ENCODE results near the gene BEST1.
A peak's percentile ranks its signal among the peaks of the same experiment; 100 is the strongest.
"Not testable (repeated sequence)": the region's sequence is repeated elsewhere in the genome, so short reads cannot be mapped to it uniquely, and the experiment has no call there.

The BEST1 gene

GRCh38 chr11:61935861-61936260 lies 14.3 kb upstream of the BEST1 start:
- intact Hi-C loops (cut with DNase I) = no loop called here

GRCh38 chr11:61940466-61940865 lies 9.7 kb upstream of the BEST1 start:
- peak in 2 of 42 donors; percentile 13 to 32 for DNase-seq
- intact Hi-C loops (cut with DNase I) = loop anchor here (10.0 kb wide), 2 partner anchors 144 to 146 kb away; partner anchors contain the start of genes FEN1 and TMEM258

More at GRCh38 chr11:61935861-61936260, 14.3 kb upstream of the BEST1 start:
- DNase-seq = no peak

GRCh38 chr11:61945191-61945590 lies 5.0 kb upstream of the BEST1 start:
- intact Hi-C loops (cut with DNase I) = loop anchor here (10.0 kb wide), 2 partner anchors 140 to 150 kb away; partner anchors contain the start of genes FEN1 and TMEM258

GRCh38 chr11:61946894-61947293 lies 3.3 kb upstream of the BEST1 start:
- intact Hi-C loops (cut with DNase I) = loop anchor here (2.0 to 10.0 kb wide), 3 partner anchors 48 to 152 kb away; partner anchors contain the start of genes FEN1 and TMEM258

More at GRCh38 chr11:61945191-61945590, 5.0 kb upstream of the BEST1 start:
- no peak for DNase-seq

GRCh38 chr11:61947486-61948210 lies 2.5 kb upstream of the BEST1 start:
- DNase-seq = peak; percentile 79 to 96 (median 91)
- intact Hi-C loops (cut with DNase I) = loop anchor here (2.0 to 10.0 kb wide), 3 partner anchors 49 to 153 kb away; partner anchors contain the start of genes FEN1 and TMEM258

More at GRCh38 chr11:61946894-61947293, 3.3 kb upstream of the BEST1 start:
- DNase-seq = no peak

GRCh38 chr11:61948505-61948904 lies 1.6 kb upstream of the BEST1 start:
- intact Hi-C loops (cut with DNase I) = loop anchor here (10.0 kb wide), 2 partner anchors 136 to 154 kb away; partner anchors contain the start of genes FEN1 and TMEM258
- DNase-seq = peak in 1 of 42 donors; percentile 27

- intact Hi-C loops (cut with DNase I) = loop anchor here (10.0 kb wide), 2 partner anchors 135 to 155 kb away; partner anchors contain the start of genes FEN1 and TMEM258
- peak; percentile 88 to 99 (median 96) for DNase-seq
Measured at GRCh38 chr11:61949169-61950034, 749 bp upstream of the BEST1 start.

GRCh38 chr11:61951484-61952135 lies 1.5 kb downstream of the BEST1 start:
- peak in 3 of 42 donors; percentile 20 to 36 (median 22) for DNase-seq
- intact Hi-C loops (cut with DNase I) = no loop called here

- intact Hi-C loops (cut with DNase I) = no loop called here
- peak in 3 of 42 donors; percentile 13 to 32 (median 30) for DNase-seq
Measured at GRCh38 chr11:61952882-61953281, 2.7 kb downstream of the BEST1 start.

GRCh38 chr11:61953632-61954031 lies 3.5 kb downstream of the BEST1 start:
- intact Hi-C loops (cut with DNase I) = not testable (repeated sequence)

GRCh38 chr11:61954106-61954850 lies 4.1 kb downstream of the BEST1 start:
- DNase-seq = peak in 2 of 42 donors; percentile 22 to 40
- intact Hi-C loops (cut with DNase I) = no loop called here

More at GRCh38 chr11:61953632-61954031, 3.5 kb downstream of the BEST1 start:
- peak in 1 of 42 donors; percentile 36 for DNase-seq

- peak in 28 of 42 donors; percentile 1 to 78 (median 62) for DNase-seq
- intact Hi-C loops (cut with DNase I) = no loop called here
Measured at GRCh38 chr11:61954851-61955421, 4.8 kb downstream of the BEST1 start.

GRCh38 chr11:61955422-61956135 lies 5.4 kb downstream of the BEST1 start:
- DNase-seq = peak in 11 of 42 donors; percentile 0 to 54 (median 41)
- intact Hi-C loops (cut with DNase I) = no loop called here

GRCh38 chr11:61956191-61957020 lies 6.3 kb downstream of the BEST1 start:
- peak in 7 of 42 donors; percentile 1 to 45 (median 21) for DNase-seq
- intact Hi-C loops (cut with DNase I) = no loop called here

- intact Hi-C loops (cut with DNase I) = no loop called here
- peak in 10 of 42 donors; percentile 0 to 36 (median 20) for DNase-seq
Measured at GRCh38 chr11:61957021-61957770, 7.0 kb downstream of the BEST1 start.
